HEK293 (cell line): ENCODE data around the gene L3MBTL4.

Source experiments
- CTCF ChIP-seq: fragments of 450-650 bp; formaldehyde crosslinking; IDR thresholded peaks from 2 replicates; pipeline ENCODE4 v1.5.1; 2016; ENCODE audit warnings: missing biosample characterization, missing genetic modification characterization
- GFI1B ChIP-seq: fragments of 450-650 bp; formaldehyde crosslinking; IDR thresholded peaks from 2 replicates; pipeline ENCODE4 v1.5.1; 2016; ENCODE audit warnings: missing biosample characterization, missing genetic modification characterization
- MYNN ChIP-seq: fragments of 450-650 bp; formaldehyde crosslinking; IDR thresholded peaks from 2 replicates; pipeline ENCODE4 v1.5.1; 2016; ENCODE audit warnings: missing biosample characterization, missing genetic modification characterization, borderline replicate concordance
- YY1 ChIP-seq: fragments of 450-650 bp; formaldehyde crosslinking; IDR thresholded peaks from 2 replicates; pipeline ENCODE4 v1.5.1; 2018; ENCODE audit warnings: missing biosample characterization, missing genetic modification characterization
- ZBTB21 ChIP-seq: fragments of 450-650 bp; formaldehyde crosslinking; IDR thresholded peaks from 2 replicates; pipeline ENCODE4 v1.5.1; 2017; ENCODE audit warnings: missing biosample characterization, missing genetic modification characterization
- ZBTB26 ChIP-seq: fragments of 450-650 bp; formaldehyde crosslinking; optimal IDR thresholded peaks from 2 replicates; pipeline ENCODE3; 2016; ENCODE audit warnings: missing biosample characterization, mild to moderate bottlenecking, missing genetic modification characterization
- ZBTB7A ChIP-seq: fragments of 450-650 bp; formaldehyde crosslinking; IDR thresholded peaks from 2 replicates; pipeline ENCODE4 v1.5.1; 2016; ENCODE audit warnings: low read depth, missing biosample characterization, missing genetic modification characterization
- ZNF157 ChIP-seq: fragments of 450-650 bp; formaldehyde crosslinking; IDR thresholded peaks from 2 replicates; pipeline ENCODE4 v1.5.1; 2016; ENCODE audit warnings: missing biosample characterization, missing genetic modification characterization
- ZNF311 ChIP-seq: fragments of 450-650 bp; formaldehyde crosslinking; IDR thresholded peaks from 2 replicates; pipeline ENCODE4 v1.5.1; 2017; ENCODE audit warnings: missing biosample characterization, missing genetic modification characterization, borderline replicate concordance
- ZNF514 ChIP-seq: fragments of 450-650 bp; formaldehyde crosslinking; IDR thresholded peaks from 2 replicates; pipeline ENCODE4 v1.5.1; 2016; ENCODE audit warnings: missing biosample characterization, missing genetic modification characterization
- ZNF777 ChIP-seq: fragments of 450-650 bp; formaldehyde crosslinking; IDR thresholded peaks from 2 replicates; pipeline ENCODE4 v1.5.1; 2017; ENCODE audit warnings: missing biosample characterization, missing genetic modification characterization, borderline replicate concordance

- TF ChIP-seq CTCF: no peak
- TF ChIP-seq YY1 (tag by site-specific recombination): no peak
- no peak for TF ChIP-seq MYNN (tag by site-specific recombination)
- TF ChIP-seq ZBTB26 (tag by site-specific recombination): no peak
- no peak for TF ChIP-seq ZNF777 (tag by site-specific recombination)
- TF ChIP-seq ZNF514 (tag by site-specific recombination): no peak
- no peak for TF ChIP-seq GFI1B (tag by site-specific recombination)
- TF ChIP-seq ZBTB7A (tag by site-specific recombination): no peak
- TF ChIP-seq ZNF157: no peak
- TF ChIP-seq ZBTB21: no peak
- no peak for TF ChIP-seq ZNF311
These were observed 1.7 kb downstream of the L3MBTL4 start for GRCh38 chr18:6412933-6413472.
